Activated CD4-positive, CD25-positive, alpha-beta regulatory T cell treated with anti-CD3 and anti-CD28 coated beads, Interleukin-2, amount 50 U/mL, for 24 hours (primary cell): ENCODE measurements around the gene PLXNA4.

Source experiments
- ATAC-seq, 2 donors: fragments of 150-1000 bp; cut with Tn5 transposase; one replicate each; pipeline ENCODE4 v1.10.0; 2021; ENCODE audit warnings: mild to moderate bottlenecking in 1 of 2, moderate library complexity in 1 of 2

Gene PLXNA4

GRCh38 chr7:132464740-132465139 is 111.5 kb downstream of the PLXNA4 start:
- ATAC-seq, result no peak

DNA sequence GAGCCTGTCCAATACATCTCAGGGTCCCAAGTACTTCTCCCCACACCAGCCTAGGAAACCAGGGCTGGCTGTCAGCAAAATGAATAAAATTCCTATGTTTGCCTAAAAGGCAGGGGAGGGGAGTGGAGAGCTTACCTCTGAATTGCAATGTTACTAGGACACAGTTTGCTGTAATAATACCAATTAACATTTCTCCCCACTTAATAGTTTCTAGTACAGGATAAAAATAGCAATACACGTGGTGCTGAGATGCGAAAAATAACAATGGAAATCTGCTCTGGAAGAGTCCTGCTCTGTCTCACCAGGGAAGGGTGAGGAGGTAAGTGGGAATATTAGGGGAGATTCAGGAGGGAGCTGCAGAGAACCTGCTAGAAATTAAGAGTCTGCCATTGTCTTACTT is 112.3 kb downstream of the PLXNA4 start:
- no peak for ATAC-seq

- ATAC-seq, result no peak
Observed at GRCh38 chr7:132462478-132462877, 113.8 kb downstream of the PLXNA4 start.

DNA sequence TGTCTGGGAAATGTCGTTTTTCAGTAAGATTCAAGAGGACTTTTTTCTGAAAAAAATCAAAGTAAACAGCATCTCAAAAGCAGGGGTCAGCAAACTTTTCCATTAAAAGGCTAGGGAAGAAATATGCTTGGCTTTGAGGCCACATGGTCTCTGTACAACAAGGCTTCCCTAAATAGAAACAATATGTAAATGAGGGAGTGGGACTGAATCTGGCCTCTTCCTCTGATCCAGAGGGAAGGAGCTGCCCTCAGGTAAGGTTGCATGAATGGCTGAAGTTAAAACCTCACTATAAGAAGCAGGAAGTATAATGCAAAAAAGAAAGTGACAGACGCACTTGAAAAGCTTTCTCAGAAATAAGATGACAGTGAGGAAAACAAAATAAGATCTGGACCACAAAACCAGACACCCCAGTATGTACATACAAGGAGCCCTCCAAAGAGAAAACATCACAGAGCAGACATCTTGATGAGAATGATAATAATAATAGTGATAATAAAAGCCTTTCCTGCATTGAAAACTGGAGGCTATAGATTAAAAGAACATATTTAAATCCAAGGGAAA is 115.2 kb downstream of the PLXNA4 start:
- ATAC-seq, result no peak

- no peak for ATAC-seq
Observed at GRCh38 chr7:132458729-132459128, 117.5 kb downstream of the PLXNA4 start.

DNA sequence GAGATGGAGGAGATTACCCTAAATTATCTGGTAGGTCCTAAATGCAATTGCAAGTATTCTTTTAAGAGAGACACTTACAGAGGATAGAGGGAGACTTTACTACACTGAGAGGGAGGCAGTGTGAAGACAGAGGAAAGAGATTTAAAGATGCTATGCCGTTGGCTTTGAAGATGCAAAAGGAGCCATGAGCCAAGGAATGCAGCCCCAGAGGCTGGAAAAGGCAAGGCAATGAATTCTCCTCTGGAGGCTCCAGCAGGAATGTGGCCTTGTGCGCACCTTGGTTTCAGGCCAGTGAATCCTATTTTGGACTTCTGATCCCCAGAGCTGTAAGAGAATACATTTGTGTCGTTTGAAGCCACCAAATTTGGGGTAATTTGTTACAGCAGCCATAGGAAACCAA is 118.6 kb downstream of the PLXNA4 start:
- no peak for ATAC-seq

DNA sequence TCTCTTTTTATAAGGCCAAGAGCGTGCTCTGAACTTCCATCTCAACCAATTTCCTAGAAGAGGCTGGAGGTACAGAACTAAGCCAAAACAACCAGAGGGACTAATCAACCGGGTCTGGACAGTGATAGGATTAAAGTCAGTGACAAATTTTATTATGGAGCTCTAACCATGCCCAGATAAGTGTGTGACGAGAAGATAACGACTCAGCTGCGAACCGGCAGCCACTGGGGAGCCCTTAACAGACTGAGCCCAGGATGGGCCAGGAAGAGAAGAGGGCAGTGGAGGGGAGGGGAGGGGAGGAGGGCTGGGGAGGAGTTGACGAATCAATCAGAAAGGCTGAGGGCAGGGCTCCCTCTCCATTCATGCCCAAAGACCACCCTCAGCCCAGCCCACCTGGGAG is 119.9 kb downstream of the PLXNA4 start:
- ATAC-seq, result no peak

GRCh38 chr7:132455378-132455777 is 120.9 kb downstream of the PLXNA4 start:
- no peak for ATAC-seq

- no peak for ATAC-seq
Observed at GRCh38 chr7:132453826-132454225, 122.4 kb downstream of the PLXNA4 start.

GRCh38 chr7:132451161-132451560 is 125.1 kb downstream of the PLXNA4 start:
- ATAC-seq, result no peak

GRCh38 chr7:132450696-132451095 is 125.6 kb downstream of the PLXNA4 start:
- no peak for ATAC-seq

GRCh38 chr7:132450188-132450587 is 126.1 kb downstream of the PLXNA4 start:
- ATAC-seq, result no peak

DNA sequence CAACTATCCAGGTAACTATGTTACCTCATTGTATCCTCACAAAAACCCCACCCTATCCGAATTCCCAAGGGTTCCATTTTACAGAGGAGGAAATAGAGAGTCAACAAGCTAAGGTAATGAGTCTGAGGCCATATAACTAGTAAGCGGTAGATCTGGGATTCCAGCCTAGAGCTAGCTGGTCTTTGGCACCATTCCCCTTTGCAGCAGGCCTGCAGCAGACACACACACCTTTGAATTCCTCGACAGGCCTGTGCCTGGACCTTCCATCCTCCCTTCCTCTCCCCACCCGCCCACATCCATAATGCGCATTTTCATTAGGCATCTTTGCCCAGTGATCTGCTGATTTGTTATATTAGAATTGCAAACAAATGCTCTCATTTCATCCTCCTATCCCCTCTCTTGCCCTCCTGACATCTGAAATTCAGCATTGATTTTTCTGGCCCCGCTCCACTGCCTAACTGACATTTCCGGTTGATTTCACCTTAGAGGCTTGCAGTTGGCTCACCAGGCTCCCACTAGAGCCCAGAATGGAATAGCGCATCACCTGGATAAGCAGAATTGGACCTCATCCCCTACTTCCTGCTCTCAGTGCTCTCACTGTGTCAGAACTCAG is 129.5 kb downstream of the PLXNA4 start:
- ATAC-seq, result no peak

GRCh38 chr7:132446260-132446659 is 130.0 kb downstream of the PLXNA4 start:
- no peak for ATAC-seq

- no peak for ATAC-seq
Observed at GRCh38 chr7:132443761-132444520, 132.3 kb downstream of the PLXNA4 start.

GRCh38 chr7:132441935-132442334 is 134.3 kb downstream of the PLXNA4 start:
- no peak for ATAC-seq

GRCh38 chr7:132440151-132440550 is 136.1 kb downstream of the PLXNA4 start:
- no peak for ATAC-seq

DNA sequence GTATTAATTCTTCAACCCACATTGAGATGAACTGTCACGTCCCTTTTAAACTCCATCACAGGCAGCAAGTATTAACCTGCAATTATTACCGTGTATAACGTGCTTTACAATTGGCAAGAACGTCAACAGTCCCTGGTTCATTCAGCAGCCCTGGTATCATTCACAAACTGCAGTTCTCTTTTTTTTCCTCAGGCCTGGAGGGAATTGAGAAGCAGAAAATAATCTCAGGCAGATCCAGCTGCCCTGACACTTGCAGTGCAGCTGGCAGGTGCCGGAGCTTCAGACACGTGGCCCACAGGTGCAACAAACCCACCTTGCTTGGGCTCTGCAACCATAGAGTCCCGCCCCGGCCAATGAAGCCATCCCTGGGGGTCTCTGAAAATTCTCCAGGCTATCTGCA is 137.3 kb downstream of the PLXNA4 start:
- no peak for ATAC-seq

DNA sequence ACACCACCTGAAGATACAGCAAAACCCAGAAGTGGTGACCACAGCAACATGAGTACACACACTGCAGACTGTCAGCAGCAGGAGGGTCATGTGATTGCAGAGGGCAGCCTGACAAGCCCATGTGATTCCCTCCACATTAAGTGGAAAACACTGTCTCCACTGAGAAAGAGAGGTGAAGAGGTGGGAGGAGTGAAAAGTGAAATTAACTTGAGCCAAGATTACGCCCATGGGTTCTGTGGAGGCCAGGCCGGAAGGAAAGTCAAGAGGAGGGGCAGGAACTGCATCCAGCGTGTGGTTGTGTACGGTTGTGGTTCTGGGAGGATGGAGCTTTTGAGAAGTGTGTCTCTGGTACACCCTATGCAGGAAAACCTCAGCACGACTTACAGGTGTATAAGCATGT is 138.5 kb downstream of the PLXNA4 start:
- ATAC-seq, result peak in 1 of 2 donors; percentile 27

- no peak for ATAC-seq
Observed at GRCh38 chr7:132436121-132436520, 140.1 kb downstream of the PLXNA4 start.

DNA sequence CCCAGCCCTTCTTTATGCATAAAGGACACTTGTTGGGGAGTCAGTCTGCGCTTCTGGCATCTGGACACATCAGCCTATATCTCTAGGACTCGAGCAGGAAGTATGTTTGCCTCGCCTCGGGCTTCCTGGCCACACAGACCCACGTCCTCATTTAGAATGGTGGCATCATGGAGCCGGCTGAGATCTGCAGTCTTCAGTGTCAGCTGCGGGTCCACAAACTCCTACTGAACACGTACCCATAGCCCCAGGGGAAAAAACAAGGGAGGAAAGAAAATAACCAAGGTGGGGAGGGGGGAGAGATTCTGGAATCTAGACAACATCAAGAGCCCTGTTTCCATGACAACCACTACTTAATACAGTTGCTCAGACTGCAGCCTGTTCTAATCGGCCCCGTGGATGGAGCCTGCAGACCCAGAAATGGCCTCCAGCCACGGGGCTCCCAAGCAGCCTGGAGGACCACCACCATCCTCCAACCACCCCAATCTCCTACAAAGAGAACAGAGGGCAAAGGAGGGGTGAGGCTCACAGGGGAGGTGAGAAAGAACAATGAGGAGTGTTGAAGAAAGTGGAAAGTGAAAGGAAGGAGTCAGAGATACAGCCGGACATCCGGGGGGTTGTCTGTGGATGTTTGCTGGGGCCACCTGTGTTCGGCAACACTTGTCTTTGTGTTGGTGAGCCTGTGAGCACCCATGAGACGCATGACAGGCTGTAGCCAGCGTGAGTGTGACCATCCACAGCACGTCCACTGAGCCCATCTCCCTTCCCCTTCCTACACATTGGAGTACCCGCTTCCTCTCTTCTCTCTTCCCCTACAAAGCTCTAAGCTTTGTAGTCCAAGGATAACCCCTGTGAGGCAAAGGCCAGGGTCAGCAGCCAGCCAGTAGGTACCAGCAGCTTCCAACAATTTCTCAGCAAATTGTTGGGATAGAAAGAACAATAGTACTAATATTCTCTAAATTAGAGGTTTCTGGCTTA is 141.0 kb downstream of the PLXNA4 start:
- no peak for ATAC-seq

DNA sequence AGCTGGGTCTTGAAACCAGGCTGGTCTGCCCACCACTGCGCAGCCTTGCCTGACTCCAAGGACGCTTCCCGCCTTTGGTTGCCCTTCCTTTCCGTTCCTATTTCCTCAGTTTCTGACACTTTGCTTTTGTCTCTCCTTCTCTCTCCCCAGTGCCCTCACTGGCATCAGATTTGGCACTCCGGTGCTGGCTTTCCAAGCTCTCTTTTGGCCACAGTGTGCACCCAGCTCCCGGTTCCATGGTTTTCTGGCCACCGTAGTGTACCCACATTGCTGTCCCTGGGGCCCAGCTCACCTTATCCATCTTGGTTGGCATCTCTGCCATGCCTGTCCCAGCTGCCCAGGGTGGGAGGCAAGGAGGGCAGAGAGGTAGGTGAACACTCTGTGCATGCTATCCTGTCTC is 142.2 kb downstream of the PLXNA4 start:
- ATAC-seq, result no peak

DNA sequence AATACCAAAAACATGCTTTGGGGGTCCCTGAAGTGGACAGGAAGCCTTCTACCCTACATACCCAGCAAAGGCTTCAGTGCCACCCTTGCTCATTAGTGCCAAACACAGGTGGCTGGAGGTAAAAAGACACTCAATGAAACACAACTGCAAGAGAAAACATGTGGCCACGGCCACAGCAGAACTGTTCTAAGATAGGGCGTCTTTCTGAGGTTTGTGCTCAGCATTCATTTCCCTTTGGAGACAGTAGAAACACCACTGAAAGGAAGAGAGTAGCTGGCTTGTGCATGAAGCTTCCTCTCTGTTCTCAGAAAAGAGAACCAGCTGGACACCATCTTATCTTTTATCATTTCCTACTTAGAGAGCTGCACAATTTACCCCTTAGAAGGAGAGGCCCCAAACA is 143.0 kb downstream of the PLXNA4 start:
- ATAC-seq, result no peak
